Liver (tissue), 3 donors: ENCODE results near the gene LRRC45.
A peak's percentile ranks its signal among the peaks of the same experiment; 100 is the strongest.

Experiments
- CTCF ChIP-seq: fragments of 150-350 bp; IDR thresholded peaks from 2 replicates; pipeline ENCODE4 v1.5.1; 2017; ENCODE audit warnings: improper control_type of control experiment, low read depth, low read length; ENCODE audit not compliant: missing input control
- EGR1 ChIP-seq, 2 donors: IDR thresholded peaks; 2 replicates each; pipeline ENCODE4 v1.6.1; 2016 to 2018; ENCODE audit warnings: antibody characterized with exemption in 2 of 2, low read depth in 2 of 2
- GABPA ChIP-seq, 2 donors: IDR thresholded peaks in 1 of 2; conservative IDR thresholded peaks in 1 of 2; 2 replicates each; pipeline ENCODE4 v1.6.1; 2016; ENCODE audit warnings: antibody characterized with exemption in 2 of 2, mild to moderate bottlenecking in 1 of 2, moderate library complexity in 1 of 2
- JUND ChIP-seq, 2 donors: IDR thresholded peaks; 2 replicates each; pipeline ENCODE4 v1.6.1; 2016; ENCODE audit warnings: antibody characterized with exemption in 2 of 2
- MAX ChIP-seq: IDR thresholded peaks from 2 replicates; pipeline ENCODE4 v1.6.1; 2016; ENCODE audit warnings: antibody characterized with exemption
- RAD21 ChIP-seq, 2 donors: IDR thresholded peaks; 2 replicates each; pipeline ENCODE4 v1.6.1; 2016; ENCODE audit warnings: antibody characterized with exemption in 2 of 2, mild to moderate bottlenecking in 2 of 2
- REST ChIP-seq: IDR thresholded peaks from 2 replicates; pipeline ENCODE4 v1.6.1; 2016; ENCODE audit warnings: antibody characterized with exemption, mild to moderate bottlenecking
- SP1 ChIP-seq: IDR thresholded peaks from 2 replicates; pipeline ENCODE4 v1.6.1; 2018; ENCODE audit warnings: antibody characterized with exemption, mild to moderate bottlenecking
- TAF1 ChIP-seq: conservative IDR thresholded peaks from 2 replicates; pipeline ENCODE4 v1.6.1; 2016; ENCODE audit warnings: antibody characterized with exemption, mild to moderate bottlenecking
- YY1 ChIP-seq: IDR thresholded peaks from 2 replicates; pipeline ENCODE4 v1.6.1; 2016; ENCODE audit warnings: antibody characterized with exemption, mild to moderate bottlenecking
- donor health status: healthy.
- donor health status: healthy.

- no peak for TF ChIP-seq CTCF
- peak; percentile 63 to 88 for TF ChIP-seq GABPA (IDR thresholded peaks at IDR 0.05 in 1 of 2, conservative IDR thresholded peaks at IDR 0.05 in 1 of 2)
- TF ChIP-seq RAD21 (IDR thresholded peaks at IDR 0.05) = no peak
- no peak for TF ChIP-seq REST
- no peak for TF ChIP-seq MAX
- no peak for TF ChIP-seq EGR1 (IDR thresholded peaks at IDR 0.05; ENCODE audit: low read depth in 2 of 2)
- TF ChIP-seq JUND (IDR thresholded peaks at IDR 0.05) = no peak
- no peak for TF ChIP-seq TAF1
- no peak for TF ChIP-seq SP1
- no peak for TF ChIP-seq YY1
Measured at GRCh38 chr17:82051776-82052637, 28.9 kb downstream of the LRRC45 start, which contains the start of the genes GPS1 and RFNG.
